OCI-LY3 (cell line): Measurements from ENCODE around the gene CNR1.

Source experiments
- H2AFZ ChIP-seq: fragments of 200-600, 300-600 bp; shearing (Covaris generic); 2 replicates; pipeline ENCODE4 v1.6.0; 2014; ENCODE audit warnings: antibody characterized with exemption, low read depth, low read length
- H3K27ac ChIP-seq: fragments of 200-600, 300-600 bp; sonication (generic); 2 replicates; pipeline ENCODE4 v1.5.1; 2014; ENCODE audit warnings: mild to moderate bottlenecking, low read length, moderate library complexity, mixed read lengths
- H3K27me3 ChIP-seq: fragments of 200-600, 300-600 bp; sonication (generic); 2 replicates; pipeline ENCODE4 v1.6.1; 2014; ENCODE audit warnings: low read depth, low read length, mixed read lengths
- H3K36me3 ChIP-seq: fragments of 200-600, 300-600 bp; sonication (generic); replicated peaks from 2 replicates; pipeline ENCODE3; 2014; ENCODE audit warnings: low read depth, low read length, mixed read lengths
- H3K4me1 ChIP-seq: fragments of 300-600, 200-600 bp; sonication (generic); 2 replicates; pipeline ENCODE4 v1.6.1; 2014; ENCODE audit warnings: low read length, mixed read lengths
- H3K4me2 ChIP-seq: fragments of 200-600, 300-600 bp; sonication (generic); 2 replicates; pipeline ENCODE4 v1.6.1; 2014; ENCODE audit warnings: low read length, mixed read lengths
- H3K4me3 ChIP-seq: fragments of 300-600, 200-600 bp; sonication (generic); 2 replicates; pipeline ENCODE4 v1.5.1; 2014; ENCODE audit warnings: antibody characterized with exemption, mild to moderate bottlenecking, low read length, moderate library complexity
- H3K79me2 ChIP-seq: fragments of 300-600, 200-600 bp; shearing (Covaris generic); 2 replicates; pipeline ENCODE4 v1.6.1; 2014; ENCODE audit warnings: mild to moderate bottlenecking, low read length, mixed read lengths
- H3K9ac ChIP-seq: fragments of 300-600, 200-600 bp; shearing (Covaris generic); 2 replicates; pipeline ENCODE4 v1.6.0; 2014; ENCODE audit warnings: mild to moderate bottlenecking, low read length, moderate library complexity
- H3K9me3 ChIP-seq: fragments of 200-600, 300-600 bp; shearing (Covaris generic); 2 replicates; pipeline ENCODE4 v1.6.1; 2014; ENCODE audit warnings: low read length, mixed read lengths; ENCODE audit not compliant: insufficient read depth
- H4K20me1 ChIP-seq: fragments of 200-600, 300-600 bp; sonication (generic); 2 replicates; pipeline ENCODE4 v1.6.1; 2016; ENCODE audit warnings: low read length, mixed read lengths; ENCODE audit not compliant: insufficient read depth
- CTCF ChIP-seq: fragments of 200-600, 300-600 bp; sonication (generic); IDR thresholded peaks from 2 replicates; pipeline ENCODE4 v1.5.1; 2014; ENCODE audit warnings: antibody characterized with exemption, low read length, low read depth
- EZH2phosphoT487 ChIP-seq: fragments of 200-600 bp; shearing (Covaris generic); IDR thresholded peaks from 2 replicates; pipeline ENCODE4 v1.6.1; 2018; ENCODE audit warnings: antibody characterized with exemption, mixed run types, low read depth

Gene CNR1

DNA sequence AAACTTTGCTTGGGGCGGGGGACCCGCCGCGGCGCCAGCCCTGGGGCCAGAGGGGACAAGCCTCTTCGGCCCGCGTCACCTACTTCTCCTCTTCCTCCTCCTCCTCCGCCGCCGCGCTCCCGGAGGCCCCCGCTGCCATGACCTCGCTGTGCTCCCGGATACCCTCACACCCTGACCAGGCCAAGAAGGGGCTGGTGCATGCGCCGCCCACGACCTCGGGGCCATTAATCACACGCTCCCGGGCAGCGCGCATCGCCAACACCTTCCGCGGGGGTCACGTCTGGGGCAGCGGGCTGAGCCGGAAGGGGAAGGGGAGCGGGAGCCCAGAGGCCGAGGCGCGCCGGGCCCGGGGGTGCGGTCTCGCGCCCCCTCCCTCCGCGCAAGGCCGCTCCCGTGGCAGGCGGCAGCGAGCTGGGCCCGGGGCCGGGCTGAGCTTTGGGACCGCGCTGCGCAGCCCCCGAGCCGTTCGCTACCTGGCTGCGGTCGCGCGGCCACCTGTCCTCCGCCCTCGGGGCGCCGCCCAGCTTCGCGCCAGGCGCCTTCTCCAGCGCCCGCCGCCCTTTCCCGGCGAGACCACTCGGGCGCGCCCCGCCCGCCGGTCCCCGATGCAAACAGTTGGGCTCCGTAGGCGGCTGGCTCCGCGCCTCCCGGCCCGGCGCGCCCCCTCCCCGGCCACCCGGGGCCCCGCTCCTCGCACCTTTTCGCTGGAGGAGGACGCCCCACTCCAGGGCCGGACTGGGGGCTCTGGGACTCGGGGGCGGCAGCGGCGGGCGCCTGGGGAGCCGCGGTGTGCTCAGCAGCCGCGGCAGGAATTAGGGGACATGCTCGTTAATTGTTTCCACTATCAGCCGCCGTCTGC is 575 bp upstream of the CNR1 start:
- Histone ChIP-seq H3K79me2 (no peaks in the 10 kb centered on the region), H3K27ac (peak overlapping the region; percentile 16; the same call in 1 of the 2 replicates), H3K36me3 (no peaks in the 10 kb centered on the region), H3K4me1 (peaks cover 9% of the 10 kb centered on the region; the same call in 1 of the 2 replicates), H3K9me3 (no peaks in the 10 kb centered on the region), H3K4me3 (peak overlapping the region; percentile 97), H3K4me2 (peak overlapping the region; percentile 62), H3K27me3 (peaks cover 17% of the 10 kb centered on the region), H4K20me1 (no peaks in the 10 kb centered on the region), H3K9ac (peak overlapping the region; percentile 83), H2AFZ (peak overlapping the region; percentile 62)
- TF ChIP-seq EZH2phosphoT487 (no peak), CTCF (no peak)

DNA sequence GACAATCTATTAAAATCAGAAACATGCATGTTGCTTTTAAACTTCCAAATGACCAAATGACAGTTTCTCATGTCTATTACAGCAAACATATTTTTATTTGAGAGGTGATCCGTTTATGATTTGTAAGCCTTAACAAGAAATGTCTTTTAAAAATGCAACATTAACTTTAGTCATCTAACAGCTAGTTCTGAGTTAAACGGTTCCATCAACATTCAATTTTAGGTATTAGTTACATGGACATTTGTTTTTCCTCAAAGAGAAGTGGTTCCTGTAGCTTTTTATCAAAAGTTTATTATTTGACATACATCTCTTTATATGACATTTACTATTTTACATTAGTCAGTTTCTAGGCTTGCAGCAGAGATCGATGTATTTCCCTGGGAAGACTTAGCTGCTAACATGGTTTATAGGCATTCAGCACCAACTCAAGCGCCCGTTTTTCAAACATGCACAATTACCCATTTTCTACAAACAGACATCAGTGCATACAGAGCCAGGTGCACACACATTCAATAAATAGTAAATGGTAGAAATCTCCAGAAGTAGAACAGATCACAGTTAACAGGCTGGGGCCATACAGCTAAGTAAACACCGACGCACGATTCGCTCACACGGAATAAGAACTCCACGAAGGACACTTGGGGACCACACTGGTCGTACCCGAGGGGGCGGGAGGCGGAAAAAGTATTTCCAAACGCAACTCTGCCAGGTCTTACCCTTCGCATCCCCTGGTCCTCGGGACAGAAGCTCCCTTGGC is 882 bp downstream of the CNR1 start:
- peaks cover 9% of the 10 kb centered on the region; the same call in 1 of the 2 replicates for H3K4me1 ChIP-seq
- H3K36me3 ChIP-seq = no peaks in the 10 kb centered on the region
- TF ChIP-seq CTCF (no peak), EZH2phosphoT487 (no peak)
- H4K20me1 ChIP-seq = no peaks in the 10 kb centered on the region
- H3K79me2 ChIP-seq = no peaks in the 10 kb centered on the region
- peak overlapping the region; percentile 62 for H3K4me2 ChIP-seq
- H3K27ac ChIP-seq = peak overlapping the region; percentile 27; the same call in 1 of the 2 replicates
- peak overlapping the region; percentile 97 for H3K4me3 ChIP-seq
- H3K9me3 ChIP-seq = no peaks in the 10 kb centered on the region
- H3K27me3 ChIP-seq = peaks cover 17% of the 10 kb centered on the region
- H2AFZ ChIP-seq = peak overlapping the region; percentile 90
- peak overlapping the region; percentile 83 for H3K9ac ChIP-seq

DNA sequence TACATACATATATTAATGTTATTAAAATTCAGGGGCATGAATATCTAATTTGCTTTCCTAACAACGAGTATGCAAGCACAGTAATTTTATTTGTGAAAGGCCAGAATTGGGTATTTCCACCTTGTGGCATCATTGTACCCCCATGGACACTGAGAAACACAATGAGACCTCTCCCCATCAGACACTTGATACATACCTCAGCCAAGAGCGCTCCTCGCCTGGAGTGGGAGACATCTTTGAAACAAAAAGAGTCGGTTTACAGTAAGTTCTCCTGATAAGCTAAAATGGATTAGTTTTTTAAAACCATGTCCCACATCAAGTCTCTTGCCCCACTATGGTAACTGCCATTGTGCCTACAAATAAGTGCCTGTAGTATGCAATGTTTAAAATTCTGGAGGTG is 2.1 kb downstream of the CNR1 start:
- TF ChIP-seq EZH2phosphoT487 = no peak
- TF ChIP-seq CTCF = no peak
- peaks cover 9% of the 10 kb centered on the region; the same call in 1 of the 2 replicates for H3K4me1 ChIP-seq
- no peaks in the 10 kb centered on the region for H3K9me3 ChIP-seq
- H3K9ac ChIP-seq = no peak overlapping the region
- H3K4me3 ChIP-seq = no peak overlapping the region
- peaks cover 16% of the 10 kb centered on the region for H3K27me3 ChIP-seq
- no peaks in the 10 kb centered on the region for H4K20me1 ChIP-seq
- H2AFZ ChIP-seq = no peak overlapping the region
- H3K36me3 ChIP-seq = no peaks in the 10 kb centered on the region
- H3K27ac ChIP-seq = no peak overlapping the region
- H3K4me2 ChIP-seq = no peak overlapping the region
- no peaks in the 10 kb centered on the region for H3K79me2 ChIP-seq

GRCh38 chr6:88163616-88164015 is 2.5 kb downstream of the CNR1 start:
- Histone ChIP-seq H3K4me3 (no peak overlapping the region), H3K79me2 (no peaks in the 10 kb centered on the region), H4K20me1 (no peaks in the 10 kb centered on the region), H3K36me3 (no peaks in the 10 kb centered on the region), H3K9me3 (no peaks in the 10 kb centered on the region), H3K9ac (no peak overlapping the region), H2AFZ (no peak overlapping the region), H3K27ac (no peak overlapping the region), H3K4me2 (no peak overlapping the region), H3K27me3 (peaks cover 12% of the 10 kb centered on the region), H3K4me1 (peaks cover 9% of the 10 kb centered on the region; the same call in 1 of the 2 replicates)
- no peak for TF ChIP-seq EZH2phosphoT487
- TF ChIP-seq CTCF = no peak
